Activated naive CD4-positive, alpha-beta T cell treated with anti-CD3 and anti-CD28 coated beads, Interleukin-2, amount 50 U/mL, for 72 hours (primary cell): Measurements from ENCODE around the gene SHMT1. TPM values are rescaled to one million over a fixed set of nuclear protein-coding genes. Genes with fewer than 3 reads are reported as not detected.
A peak's percentile ranks its signal among the peaks of the same experiment; 100 is the strongest.
"Not testable (repeated sequence)": the region's sequence is repeated elsewhere in the genome, so short reads cannot be mapped to it uniquely, and the experiment has no call there.

Source experiments
- ATAC-seq, 2 donors: fragments of 150-1000 bp; cut with Tn5 transposase; 2 replicates each; pipeline ENCODE4 v1.10.0; 2021; ENCODE audit warnings: mild to moderate bottlenecking in 2 of 2, moderate library complexity in 2 of 2
- DNase-seq, 2 donors: peaks; one replicate each; pipeline ENCODE4 v3.0.0; 2021 to 2022; ENCODE audit warnings: low spot score in 2 of 2
- H3K27ac Mint-ChIP-seq, 2 donors: one replicate each; pipeline ENCODE4 v1.8.0; 2022; ENCODE audit warnings: mild to moderate bottlenecking in 2 of 2, mixed read lengths in 2 of 2
- H3K36me3 Mint-ChIP-seq, 2 donors: one replicate each; pipeline ENCODE4 v1.8.0; 2022; ENCODE audit warnings: mixed read lengths in 2 of 2
- H3K9me3 Mint-ChIP-seq, 2 donors: one replicate each; pipeline ENCODE4 v1.8.0; 2022; ENCODE audit warnings: mixed read lengths in 2 of 2
- total RNA-seq, 2 donors: library from RNA; stranded (reverse); gene quantifications; one replicate each; pipeline ENCODE4 v1.2.3, GENCODE V29; 2022

Gene SHMT1
- total RNA-seq, 2 donors from 2014 or later = 65.9 to 73.1 TPM

DNA sequence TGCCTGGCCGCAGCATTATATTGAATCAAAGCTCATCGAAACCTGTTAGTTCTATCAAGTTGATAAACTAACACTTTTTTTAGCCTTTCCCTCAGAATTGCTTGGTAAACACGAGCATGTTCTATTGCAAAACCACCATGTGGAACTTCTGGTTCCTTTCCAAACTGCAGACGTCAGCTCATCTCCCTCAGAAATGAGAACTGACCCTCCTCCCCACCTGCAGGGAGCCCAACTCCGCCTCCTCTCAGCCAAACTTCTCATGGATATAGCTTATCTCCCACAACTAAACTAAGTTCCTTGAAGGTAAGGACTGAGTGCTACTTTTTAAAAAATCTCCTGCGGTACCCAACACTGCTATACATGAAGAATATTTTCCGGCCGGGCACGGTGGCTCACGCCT lies 6.7 kb downstream of the SHMT1 start:
- no peak for DNase-seq
- Mint-ChIP-seq H3K9me3 (no peaks in the 10 kb centered on the region), H3K27ac (peak overlapping the region in 1 of 2 donors; percentile 57), H3K36me3 (peaks cover 6 to 7% of the 10 kb centered on the region in 2 donors)
- ATAC-seq = no peak

- ATAC-seq (no peak), DNase-seq (no peak)
- Mint-ChIP-seq H3K9me3 (no peaks in the 10 kb centered on the region), H3K36me3 (no peaks in the 10 kb centered on the region), H3K27ac (no peak overlapping the region)
Observed at GRCh38 chr17:18353541-18353940, 9.8 kb downstream of the SHMT1 start.

DNA sequence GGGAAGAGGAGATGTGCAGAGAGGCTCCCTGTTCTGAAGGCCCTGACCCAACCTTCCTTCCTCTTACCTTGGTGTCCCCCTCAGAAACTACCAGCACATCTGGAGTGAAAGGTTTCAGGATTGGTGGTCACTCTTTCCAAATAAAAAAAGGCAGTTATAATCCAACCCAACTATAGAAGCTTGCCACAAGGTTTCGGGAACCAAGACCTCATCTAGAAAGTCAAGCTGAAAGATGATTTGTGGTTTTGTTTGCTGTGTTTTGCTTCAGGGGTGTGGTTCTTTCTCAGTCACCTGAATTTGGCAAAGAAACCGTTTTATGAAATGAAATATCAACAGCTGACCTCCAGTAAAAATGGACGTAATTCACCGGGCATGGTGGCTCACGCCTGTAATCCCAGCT lies 19.3 kb downstream of the SHMT1 start:
- Mint-ChIP-seq H3K36me3 (peaks cover 13 to 17% of the 10 kb centered on the region in 2 donors), H3K27ac (no peak overlapping the region), H3K9me3 (no peaks in the 10 kb centered on the region)
- no peak for DNase-seq
- no peak for ATAC-seq

DNA sequence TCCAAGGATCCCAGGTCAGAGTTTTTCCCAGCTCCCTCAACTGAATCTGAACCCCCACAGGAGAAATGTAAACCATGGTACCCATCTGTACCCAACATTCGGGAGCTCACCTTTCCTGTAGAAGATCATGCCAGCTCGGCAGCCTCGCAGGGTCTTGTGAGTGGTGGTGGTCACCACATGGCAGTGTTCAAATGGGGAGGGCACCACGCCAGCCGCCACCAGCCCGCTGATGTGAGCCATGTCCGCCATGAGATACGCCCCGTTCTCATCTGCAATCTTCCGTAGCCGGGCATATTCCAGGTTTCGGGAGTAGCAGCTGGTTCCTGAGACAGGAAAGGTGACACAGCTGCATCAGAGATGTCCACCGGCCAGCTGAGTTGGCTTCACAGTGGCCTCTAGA lies 23.4 kb downstream of the SHMT1 start:
- Mint-ChIP-seq H3K27ac (peak overlapping the region in 1 of 2 donors; percentile 36), H3K9me3 (no peaks in the 10 kb centered on the region), H3K36me3 (peaks cover 10 to 13% of the 10 kb centered on the region in 2 donors)
- ATAC-seq (no peak), DNase-seq (no peak)

DNA sequence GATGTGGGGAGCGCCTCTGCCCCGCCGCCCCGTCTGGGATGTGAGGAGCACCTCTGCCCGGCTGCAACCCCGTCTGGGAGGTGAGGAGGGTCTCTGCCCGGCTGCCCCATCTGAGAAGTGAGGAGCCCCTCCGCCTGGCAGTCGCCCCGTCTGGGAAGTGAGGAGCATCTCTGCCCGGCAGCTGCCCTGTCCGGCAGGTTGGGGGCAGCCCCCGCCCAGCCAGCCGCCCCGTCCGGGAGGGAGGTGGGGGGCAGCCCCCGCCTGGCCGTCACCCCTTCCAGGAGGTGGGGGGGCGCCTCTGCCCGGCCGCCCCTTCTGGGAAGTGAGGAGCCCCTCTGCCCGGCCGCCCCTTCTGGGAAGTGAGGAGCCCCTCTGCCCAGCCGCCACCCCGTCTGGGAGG lies 25.2 kb downstream of the SHMT1 start:
- not testable (repeated sequence) for H3K27ac Mint-ChIP-seq, DNase-seq, ATAC-seq, H3K9me3 Mint-ChIP-seq
- peaks cover 10 to 13% of the 10 kb centered on the region in 2 donors for H3K36me3 Mint-ChIP-seq

- H3K27ac Mint-ChIP-seq = peak overlapping the region in 1 of 2 donors; percentile 58
- no peak for DNase-seq
- peak; percentile 55 to 57 for ATAC-seq
- no peaks in the 10 kb centered on the region for H3K9me3 Mint-ChIP-seq
- peaks cover 0 to 10% of the 10 kb centered on the region in 2 donors for H3K36me3 Mint-ChIP-seq
Observed at GRCh38 chr17:18332909-18333489, 30.4 kb downstream of the SHMT1 start.

- ATAC-seq = peak in 1 of 2 donors; percentile 16
- Mint-ChIP-seq H3K36me3 (peaks cover 0 to 6% of the 10 kb centered on the region in 2 donors), H3K27ac (peak overlapping the region; percentile 40 to 58), H3K9me3 (no peaks in the 10 kb centered on the region)
- DNase-seq = no peak
Observed at GRCh38 chr17:18331879-18332278, 31.5 kb downstream of the SHMT1 start.

DNA sequence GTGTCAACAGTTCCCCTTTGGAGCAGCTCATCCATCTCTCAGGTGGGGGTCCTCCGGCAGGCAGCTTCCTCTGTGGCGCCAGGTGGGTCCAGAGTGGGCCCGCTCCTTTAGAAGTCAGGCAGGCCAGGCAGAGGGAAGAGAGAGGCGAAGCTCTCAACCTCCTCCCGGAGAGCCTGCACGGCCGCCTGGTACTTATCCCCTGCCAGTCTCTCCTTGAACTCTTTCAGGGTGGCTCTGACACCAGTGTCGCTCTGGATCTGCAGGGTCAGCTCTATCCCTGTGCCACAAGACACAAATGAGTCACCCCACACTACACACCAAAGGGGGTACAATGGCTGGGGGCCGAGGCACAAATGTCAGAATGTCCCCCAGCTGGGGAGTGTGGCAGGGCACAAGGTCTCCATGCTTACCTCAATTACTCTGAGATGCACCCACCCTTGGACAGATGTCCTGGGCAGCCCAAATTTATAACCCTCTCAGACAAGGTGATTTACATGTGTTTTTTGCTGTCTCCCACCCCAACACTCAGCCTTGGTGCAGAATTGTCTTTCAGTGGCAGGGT lies 34.6 kb downstream of the SHMT1 start:
- Mint-ChIP-seq H3K9me3 (no peaks in the 10 kb centered on the region), H3K36me3 (peaks cover 0 to 6% of the 10 kb centered on the region in 2 donors), H3K27ac (peak overlapping the region in 1 of 2 donors; percentile 74)
- ATAC-seq (no peak), DNase-seq (no peak)

DNA sequence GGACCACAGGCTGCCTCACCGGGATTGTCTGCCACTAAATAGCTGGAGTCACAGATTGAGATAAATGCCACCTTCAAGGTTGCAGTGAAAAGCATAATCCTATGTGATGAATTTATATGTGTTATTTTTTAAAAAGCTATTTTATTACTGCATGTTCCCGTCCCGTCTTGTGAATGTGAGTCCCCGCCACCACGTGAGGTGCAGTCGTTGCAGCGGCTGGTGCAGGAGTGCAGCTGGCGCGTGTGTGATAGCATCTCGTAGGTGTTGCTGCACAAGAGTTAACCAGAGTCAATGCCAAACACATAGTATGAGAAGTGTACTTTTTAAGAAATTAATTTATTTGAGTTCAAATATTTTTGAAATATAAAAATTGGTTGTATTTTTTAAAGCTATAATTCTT lies 35.8 kb downstream of the SHMT1 start:
- Mint-ChIP-seq H3K36me3 (peaks cover 0 to 6% of the 10 kb centered on the region in 2 donors), H3K27ac (no peak overlapping the region), H3K9me3 (no peaks in the 10 kb centered on the region)
- DNase-seq (no peak), ATAC-seq (no peak)

DNA sequence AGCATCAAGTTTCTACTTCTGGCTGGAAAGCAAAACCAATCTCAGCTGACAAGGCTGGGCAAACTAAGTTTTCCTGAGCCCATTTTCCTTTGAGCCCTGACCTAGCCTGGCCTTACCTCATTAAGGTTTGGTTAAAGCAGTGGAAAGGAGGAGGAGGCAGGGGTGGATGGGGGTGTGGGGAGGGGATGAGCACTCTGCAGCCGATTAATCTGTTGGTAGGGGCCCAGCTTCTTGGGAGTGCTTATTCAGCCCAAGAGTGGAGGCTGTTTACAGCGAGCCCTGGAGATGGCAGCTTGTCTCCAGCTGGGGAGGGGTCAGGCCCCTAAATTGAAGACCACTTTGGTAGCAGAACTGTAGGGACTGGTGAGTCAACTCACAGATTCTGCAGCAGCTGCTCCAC lies 36.3 kb downstream of the SHMT1 start:
- no peaks in the 10 kb centered on the region for H3K9me3 Mint-ChIP-seq
- peaks cover 0 to 6% of the 10 kb centered on the region in 2 donors for H3K36me3 Mint-ChIP-seq
- ATAC-seq (no peak), DNase-seq (no peak)
- H3K27ac Mint-ChIP-seq = no peak overlapping the region

DNA sequence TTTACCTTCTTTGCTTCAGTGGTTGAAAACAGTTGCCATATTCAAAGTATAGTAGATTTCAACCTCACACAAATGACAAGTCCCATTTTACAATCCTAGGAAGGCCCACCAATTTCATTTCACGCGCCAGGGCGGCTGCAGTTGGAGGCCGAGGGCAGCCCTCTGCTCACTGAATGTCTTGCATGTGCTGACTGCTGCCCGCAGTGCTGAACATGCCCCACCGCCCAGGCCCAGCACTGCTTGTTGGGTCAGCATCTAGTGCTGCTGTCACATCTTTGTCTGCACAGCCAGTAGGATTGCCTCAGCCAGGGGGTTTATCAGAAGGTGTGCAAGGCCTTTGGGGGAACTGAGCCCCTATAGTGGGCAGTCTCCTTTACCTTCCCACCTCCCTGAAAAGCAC lies 36.8 kb downstream of the SHMT1 start:
- ATAC-seq (no peak), DNase-seq (no peak)
- Mint-ChIP-seq H3K9me3 (no peaks in the 10 kb centered on the region), H3K36me3 (peaks cover 0 to 6% of the 10 kb centered on the region in 2 donors), H3K27ac (peak overlapping the region; percentile 70 to 93)

DNA sequence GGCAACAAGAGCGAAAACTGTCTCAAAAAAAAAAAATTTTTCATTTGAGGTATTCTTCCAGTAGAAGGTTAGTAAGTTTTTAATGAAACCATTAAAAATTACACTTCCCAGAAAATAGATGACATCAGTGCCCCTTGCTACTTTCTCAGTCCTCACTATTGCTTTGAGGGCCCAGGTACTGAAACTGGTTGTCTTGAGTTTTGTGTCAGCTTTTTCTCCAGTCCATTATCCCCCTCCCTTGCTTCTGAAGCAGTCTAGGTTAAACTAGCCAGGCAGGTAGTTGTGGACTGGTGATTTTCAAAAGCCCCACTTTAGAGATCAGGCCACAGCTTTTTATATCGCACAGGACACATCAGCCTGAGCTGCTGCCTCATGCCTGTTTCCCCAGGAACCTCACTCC lies 37.3 kb downstream of the SHMT1 start:
- Mint-ChIP-seq H3K36me3 (peaks cover 0 to 6% of the 10 kb centered on the region in 2 donors), H3K27ac (peak overlapping the region; percentile 70 to 93), H3K9me3 (no peaks in the 10 kb centered on the region)
- peak; percentile 29 to 73 for ATAC-seq
- DNase-seq = no peak

GRCh38 chr17:18324140-18325050 lies 39.0 kb downstream of the SHMT1 start:
- ATAC-seq = no peak
- DNase-seq = no peak
- H3K27ac Mint-ChIP-seq = peak overlapping the region; percentile 70 to 93
- peaks cover 0 to 12% of the 10 kb centered on the region in 2 donors for H3K36me3 Mint-ChIP-seq
- no peaks in the 10 kb centered on the region for H3K9me3 Mint-ChIP-seq

DNA sequence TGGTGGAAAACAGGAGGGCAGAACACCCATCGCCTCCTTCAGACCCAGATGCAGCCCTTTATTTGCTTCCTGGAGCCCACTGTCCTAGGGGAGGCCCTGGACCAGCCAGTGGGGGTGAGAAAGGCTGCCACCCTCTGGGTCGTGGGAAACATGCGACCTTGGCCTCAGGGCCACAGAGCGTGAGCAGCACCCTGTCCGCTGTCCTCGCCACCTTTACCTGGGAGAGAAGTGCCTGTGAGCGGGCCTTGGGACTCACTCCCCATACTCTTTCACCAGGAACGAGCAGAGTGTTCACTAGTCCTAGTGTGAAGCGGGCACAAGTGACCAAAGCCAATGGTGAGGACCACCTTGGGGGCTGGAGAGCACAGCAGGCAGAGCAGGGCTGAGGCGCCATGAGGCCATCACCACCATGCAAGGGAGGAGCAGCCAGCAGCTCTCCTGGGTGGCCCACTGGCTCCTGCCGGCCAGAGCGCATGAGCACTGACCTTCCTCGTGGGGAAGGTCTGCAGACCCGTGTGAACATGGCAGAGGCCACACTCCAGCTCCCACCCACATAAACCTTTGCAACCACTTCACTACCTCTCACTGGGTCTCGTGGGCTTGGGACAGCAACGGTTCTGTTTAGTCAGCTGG lies 39.7 kb downstream of the SHMT1 start:
- DNase-seq = no peak
- Mint-ChIP-seq H3K27ac (peak overlapping the region; percentile 70 to 86), H3K9me3 (no peaks in the 10 kb centered on the region), H3K36me3 (peaks cover 0 to 12% of the 10 kb centered on the region in 2 donors)
- ATAC-seq = no peak

DNA sequence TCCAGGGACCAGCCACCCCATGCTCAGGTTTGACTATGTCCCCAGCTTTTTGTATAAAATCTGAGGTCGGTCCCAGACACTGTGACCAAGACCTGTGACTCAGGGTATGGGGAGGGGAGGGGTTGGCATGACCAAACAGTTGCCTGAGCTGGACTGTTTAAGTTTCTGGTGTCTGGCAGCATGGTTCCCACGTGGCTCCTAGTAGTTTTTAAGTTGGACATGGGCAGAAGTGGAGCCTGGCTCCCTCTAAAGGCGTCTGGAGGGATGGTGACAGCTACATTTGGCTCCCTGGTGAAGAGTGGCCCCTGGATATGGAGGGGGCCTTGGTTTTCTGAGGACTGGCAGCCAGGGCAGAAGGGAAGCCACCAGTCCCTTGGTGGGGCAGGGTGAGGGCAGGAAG lies 40.3 kb downstream of the SHMT1 start:
- peaks cover 0 to 12% of the 10 kb centered on the region in 2 donors for H3K36me3 Mint-ChIP-seq
- peak overlapping the region; percentile 37 to 86 for H3K27ac Mint-ChIP-seq
- ATAC-seq = no peak

GRCh38 chr17:18322522-18322921 lies 40.8 kb downstream of the SHMT1 start:
- Mint-ChIP-seq H3K27ac (peak overlapping the region in 1 of 2 donors; percentile 79), H3K36me3 (peaks cover 0 to 12% of the 10 kb centered on the region in 2 donors), H3K9me3 (no peaks in the 10 kb centered on the region)
- no peak for ATAC-seq
- DNase-seq = no peak

More for the DNA sequence above, 40.3 kb downstream of the SHMT1 start:
- H3K9me3 Mint-ChIP-seq = no peaks in the 10 kb centered on the region
- no peak for DNase-seq

GRCh38 chr17:18321309-18321708 lies 42.0 kb downstream of the SHMT1 start:
- DNase-seq (no peak), ATAC-seq (no peak)
- Mint-ChIP-seq H3K27ac (peak overlapping the region; percentile 15 to 67), H3K9me3 (no peaks in the 10 kb centered on the region), H3K36me3 (peaks cover 0 to 22% of the 10 kb centered on the region in 2 donors)
